Muscle layer of colon (tissue), 2 donors: ENCODE results near the gene NSUN4.
"Not testable (repeated sequence)": the region's sequence is repeated elsewhere in the genome, so short reads cannot be mapped to it uniquely, and the experiment has no call there.

Source experiments
- H3K27ac ChIP-seq: one replicate; pipeline ENCODE4 v1.7.0; 2013; ENCODE audit warnings: low read depth, mild to moderate bottlenecking, low read length, moderate library complexity
- H3K27me3 ChIP-seq, 2 donors: one replicate each; pipeline ENCODE4 v1.7.0; 2013; ENCODE audit warnings: low read length in 2 of 2, mild to moderate bottlenecking in 2 of 2; ENCODE audit not compliant: insufficient read depth in 2 of 2, control insufficient read depth in 1 of 2
- H3K36me3 ChIP-seq: one replicate; pipeline ENCODE4 v1.7.0; 2013; ENCODE audit warnings: mild to moderate bottlenecking, low read length; ENCODE audit not compliant: insufficient read depth
- H3K4me1 ChIP-seq: one replicate; pipeline ENCODE4 v1.7.0; 2013; ENCODE audit warnings: mild to moderate bottlenecking, low read length; ENCODE audit not compliant: insufficient read depth
- H3K4me3 ChIP-seq, 2 donors: one replicate each; pipeline ENCODE4 v1.7.0; 2013; ENCODE audit warnings: low read length in 2 of 2, low read depth in 1 of 2, mild to moderate bottlenecking in 1 of 2, moderate library complexity in 1 of 2
- H3K9ac ChIP-seq: one replicate; pipeline ENCODE4 v1.7.0; 2013; ENCODE audit warnings: low read length
- H3K9me3 ChIP-seq: one replicate; pipeline ENCODE4 v1.7.0; 2013; ENCODE audit warnings: mild to moderate bottlenecking, low read length
- donor health status: abdominal sarcoma.
- donor health status: Adenocarcinoma of cecum.

Gene NSUN4

GRCh38 chr1:46309401-46310159, 31.0 kb upstream of the NSUN4 start:
- Histone ChIP-seq H3K27me3 (no peaks in the 10 kb centered on the region), H3K9me3 (no peaks in the 10 kb centered on the region), H3K4me1 (peaks cover 13% of the 10 kb centered on the region), H3K9ac (no peak overlapping the region), H3K27ac (no peak overlapping the region), H3K36me3 (peaks cover 38% of the 10 kb centered on the region), H3K4me3 (no peak overlapping the region)

- H3K36me3 ChIP-seq, result peaks cover 41% of the 10 kb centered on the region
- H3K9me3 ChIP-seq, result no peaks in the 10 kb centered on the region
- no peak overlapping the region for H3K27ac ChIP-seq
- H3K4me1 ChIP-seq, result peaks cover 8% of the 10 kb centered on the region
- H3K4me3 ChIP-seq, result no peak overlapping the region
- no peaks in the 10 kb centered on the region for H3K27me3 ChIP-seq
- no peak overlapping the region for H3K9ac ChIP-seq
These were observed 30.3 kb upstream of the NSUN4 start for GRCh38 chr1:46310321-46310720.

DNA sequence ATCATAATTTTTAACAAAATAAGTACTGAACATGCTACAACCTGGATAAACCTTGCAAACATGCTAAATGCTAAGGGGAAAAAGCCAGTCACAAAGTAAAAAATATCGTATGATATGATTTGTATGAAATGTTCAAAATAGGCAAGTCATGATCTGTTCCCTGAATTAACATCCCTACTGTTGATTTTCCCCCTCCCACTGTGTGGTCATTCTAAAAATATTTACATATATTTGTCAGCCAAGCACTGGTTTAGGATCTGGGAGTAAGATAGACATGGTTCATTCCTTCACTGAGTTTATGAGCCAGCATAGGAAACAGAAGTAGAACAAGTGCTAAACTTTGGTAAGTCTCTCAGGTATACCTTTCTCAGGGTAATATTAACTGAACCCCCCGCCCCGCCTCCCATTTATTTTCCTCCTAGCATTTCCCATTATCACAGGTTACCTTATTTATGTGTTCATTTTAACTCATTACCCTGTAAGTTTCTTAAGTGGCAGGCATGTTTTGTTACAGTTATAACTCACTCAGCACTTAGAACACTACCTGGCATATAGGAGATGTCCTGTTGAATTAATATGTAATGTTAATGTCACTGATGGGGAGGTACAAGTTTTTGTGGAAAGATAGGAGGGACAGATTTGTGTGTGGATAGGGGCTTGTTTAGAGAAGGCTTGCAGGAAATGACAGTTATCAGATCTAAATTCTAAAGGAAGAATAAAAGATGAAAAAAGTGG, 24.8 kb upstream of the NSUN4 start:
- Histone ChIP-seq H3K27me3 (no peaks in the 10 kb centered on the region), H3K4me3 (no peak overlapping the region), H3K9me3 (no peaks in the 10 kb centered on the region), H3K27ac (no peak overlapping the region), H3K36me3 (peaks cover 42% of the 10 kb centered on the region), H3K4me1 (no peaks in the 10 kb centered on the region), H3K9ac (no peak overlapping the region)

- Histone ChIP-seq H3K27ac (no peak overlapping the region), H3K27me3 (no peaks in the 10 kb centered on the region), H3K9ac (no peak overlapping the region), H3K4me1 (no peaks in the 10 kb centered on the region), H3K9me3 (no peaks in the 10 kb centered on the region), H3K4me3 (no peak overlapping the region), H3K36me3 (peaks cover 34% of the 10 kb centered on the region)
These were observed 23.3 kb upstream of the NSUN4 start for GRCh38 chr1:46317323-46317722.

- peaks cover 20% of the 10 kb centered on the region for H3K36me3 ChIP-seq
- not testable (repeated sequence) for H3K9ac ChIP-seq, H3K27ac ChIP-seq, H3K27me3 ChIP-seq, H3K4me1 ChIP-seq, H3K4me3 ChIP-seq, H3K9me3 ChIP-seq
These were observed 21.3 kb upstream of the NSUN4 start for GRCh38 chr1:46319301-46319700.

- not testable (repeated sequence) for H3K4me1 ChIP-seq, H3K27me3 ChIP-seq, H3K27ac ChIP-seq, H3K9me3 ChIP-seq, H3K9ac ChIP-seq, H3K4me3 ChIP-seq
- H3K36me3 ChIP-seq, result peaks cover 13% of the 10 kb centered on the region
These were observed 20.4 kb upstream of the NSUN4 start for GRCh38 chr1:46319960-46320914.

DNA sequence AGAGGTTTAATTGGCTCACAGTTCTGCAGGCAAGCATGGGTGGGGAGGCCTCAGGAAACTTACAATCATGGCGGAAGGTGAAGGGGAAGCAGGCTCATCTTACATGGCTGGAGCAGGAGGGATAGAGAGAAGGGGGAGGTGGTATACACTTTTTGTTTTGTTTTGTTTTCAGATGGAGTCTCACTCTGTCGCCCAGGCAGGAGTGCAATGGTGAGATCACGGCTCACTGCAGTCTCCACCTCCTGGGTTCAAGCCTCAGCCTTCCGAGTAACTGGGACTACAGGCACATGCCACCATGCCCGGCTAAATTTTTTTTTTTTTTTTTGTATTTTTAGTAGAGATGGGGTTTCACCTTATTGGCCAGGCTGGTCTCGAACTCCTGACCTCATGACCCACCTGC, 18.4 kb upstream of the NSUN4 start:
- H3K9ac ChIP-seq, H3K4me3 ChIP-seq, H3K9me3 ChIP-seq, H3K36me3 ChIP-seq, H3K27ac ChIP-seq, H3K27me3 ChIP-seq, H3K4me1 ChIP-seq: not testable (repeated sequence)

- H3K27ac ChIP-seq, H3K9ac ChIP-seq, H3K4me3 ChIP-seq: not testable (repeated sequence)
These were observed 15.1 kb upstream of the NSUN4 start for GRCh38 chr1:46325285-46326076.

GRCh38 chr1:46328182-46328581, 12.4 kb upstream of the NSUN4 start:
- H3K27ac ChIP-seq, H3K4me1 ChIP-seq, H3K27me3 ChIP-seq, H3K4me3 ChIP-seq, H3K36me3 ChIP-seq, H3K9me3 ChIP-seq, H3K9ac ChIP-seq: not testable (repeated sequence)

More at GRCh38 chr1:46325285-46326076, 15.1 kb upstream of the NSUN4 start:
- H3K9me3 ChIP-seq, H3K27me3 ChIP-seq, H3K4me1 ChIP-seq, H3K36me3 ChIP-seq: not testable (repeated sequence)

DNA sequence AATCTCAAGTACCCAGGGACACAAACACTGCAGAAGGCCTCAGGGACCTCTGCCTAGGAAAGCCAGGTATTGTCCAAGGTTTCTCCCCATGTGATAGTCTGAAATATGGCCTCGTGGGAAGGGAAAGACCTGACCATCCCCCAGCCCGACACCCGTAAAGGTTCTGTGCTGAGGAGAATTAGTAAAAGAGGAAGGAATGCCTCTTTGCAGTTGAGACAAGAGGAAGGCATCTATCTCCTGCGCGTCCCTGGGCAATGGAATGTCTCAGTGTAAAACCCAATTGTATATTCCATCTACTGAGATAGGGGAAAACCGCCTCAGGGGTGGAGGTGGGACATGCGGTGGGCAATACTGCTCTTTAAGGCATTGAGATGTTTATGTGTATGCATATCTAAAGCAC, 10.8 kb upstream of the NSUN4 start:
- H3K36me3 ChIP-seq, H3K27me3 ChIP-seq, H3K4me3 ChIP-seq, H3K27ac ChIP-seq, H3K9ac ChIP-seq, H3K4me1 ChIP-seq, H3K9me3 ChIP-seq: not testable (repeated sequence)

DNA sequence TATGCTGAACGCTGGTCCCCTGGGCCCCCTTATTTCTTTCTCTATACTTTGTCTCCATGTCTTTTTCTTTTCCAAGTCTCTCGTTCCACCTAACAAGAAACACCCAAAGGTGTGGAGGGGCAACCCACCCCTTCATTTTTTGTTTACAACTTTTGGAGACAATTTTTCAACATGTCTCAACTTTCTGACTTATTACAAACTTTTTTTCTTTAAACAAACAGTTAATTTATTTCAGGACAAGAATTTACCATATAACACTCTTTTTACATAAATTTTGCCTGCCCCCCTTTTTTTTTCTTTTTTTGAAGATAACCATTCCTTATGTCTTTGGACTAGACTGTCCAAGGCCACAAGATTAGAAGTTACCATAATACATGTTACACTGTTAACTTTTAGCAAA, 10.2 kb upstream of the NSUN4 start:
- H3K4me3 ChIP-seq, H3K9me3 ChIP-seq, H3K27ac ChIP-seq, H3K4me1 ChIP-seq, H3K9ac ChIP-seq, H3K36me3 ChIP-seq, H3K27me3 ChIP-seq: not testable (repeated sequence)
